Stimulated activated CD4-positive, alpha-beta T cell treated with anti-CD3 and anti-CD28 coated beads, Interleukin-15, amount 100 ng/mL, for 48 hours (primary cell): ENCODE measurements around the gene WDFY4.

Experiments used
- DNase-seq, 2 donors: peaks; one replicate each; pipeline ENCODE4 v3.0.0-alpha.2; 2020; ENCODE audit warnings: low read depth in 2 of 2

WDFY4 gene

DNA sequence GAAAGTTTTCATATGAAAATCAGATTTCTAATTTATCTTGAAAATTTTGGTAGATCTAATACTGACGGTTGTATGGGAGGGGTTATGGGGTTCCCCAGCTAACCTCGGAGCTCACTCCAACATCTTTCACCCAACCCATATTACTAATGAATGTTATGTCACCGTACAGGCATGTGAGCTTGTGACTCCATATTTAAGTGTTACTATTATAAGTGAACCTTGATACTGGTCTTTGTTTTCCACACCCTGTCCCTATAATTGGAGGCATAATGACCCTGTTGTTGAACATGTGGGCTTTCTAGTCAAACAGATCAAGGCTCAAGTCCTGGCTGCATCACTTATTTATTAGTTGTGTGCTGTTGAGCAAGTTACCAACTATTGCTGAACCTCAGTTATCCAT is 27.2 kb downstream of the WDFY4 start:
- no peak for DNase-seq

DNA sequence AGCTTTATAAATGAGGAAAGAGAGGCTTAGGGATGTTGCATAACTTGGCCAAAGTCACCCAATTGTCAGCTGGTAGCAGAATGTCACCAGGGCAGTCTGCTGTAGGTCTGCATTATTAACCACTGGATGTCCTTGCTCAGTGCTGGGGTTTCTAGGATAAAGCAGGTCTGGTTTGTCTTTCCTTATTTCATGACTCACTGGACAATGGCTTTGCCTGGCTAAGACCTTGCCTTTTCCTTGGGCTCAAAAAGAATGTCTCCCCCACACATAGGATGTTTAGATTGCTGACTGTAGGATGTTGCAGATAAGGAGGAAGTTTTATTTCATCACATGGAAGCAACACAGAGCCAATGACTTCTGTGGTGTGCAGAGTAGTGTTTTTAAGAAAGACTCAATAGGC is 29.4 kb downstream of the WDFY4 start:
- no peak for DNase-seq

DNA sequence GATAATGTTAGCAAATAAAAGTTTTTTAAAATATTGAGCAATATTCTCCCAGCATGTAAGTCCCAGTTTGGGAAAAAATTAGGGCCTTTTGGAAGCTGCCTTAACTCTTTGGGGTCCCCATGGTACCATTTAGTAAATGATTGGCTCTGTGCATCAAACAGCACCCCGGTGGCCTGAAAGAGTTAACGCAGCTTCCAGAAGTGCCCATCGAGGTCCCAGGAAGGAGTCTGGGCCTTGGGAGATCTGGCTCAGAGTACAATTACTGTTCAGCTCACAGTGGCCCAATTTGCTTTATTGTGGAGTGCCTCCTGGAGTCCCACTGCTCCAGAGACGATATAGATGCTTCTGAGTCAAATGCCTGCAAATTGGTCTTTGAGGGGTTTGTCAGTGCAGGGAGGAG is 31.7 kb downstream of the WDFY4 start:
- DNase-seq, result no peak

DNA sequence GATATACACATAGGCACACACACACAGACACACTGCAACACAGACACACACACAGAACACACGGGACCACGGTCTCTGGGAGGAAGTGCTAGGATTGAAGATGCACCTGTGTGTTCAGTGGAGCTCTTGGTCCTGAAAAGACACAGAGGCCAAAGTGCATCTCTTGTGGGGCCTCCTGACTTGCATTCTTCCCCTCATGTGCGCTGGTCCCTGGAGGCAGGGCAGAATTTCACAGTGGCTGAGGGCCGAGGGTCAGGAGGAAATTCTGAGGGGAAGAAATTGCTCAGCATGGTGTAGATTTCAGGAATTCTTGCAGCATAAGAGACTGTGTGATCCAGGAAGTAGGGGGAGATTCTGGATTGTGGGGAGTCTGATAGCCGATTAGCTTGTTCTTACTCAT is 35.9 kb downstream of the WDFY4 start:
- no peak for DNase-seq

DNA sequence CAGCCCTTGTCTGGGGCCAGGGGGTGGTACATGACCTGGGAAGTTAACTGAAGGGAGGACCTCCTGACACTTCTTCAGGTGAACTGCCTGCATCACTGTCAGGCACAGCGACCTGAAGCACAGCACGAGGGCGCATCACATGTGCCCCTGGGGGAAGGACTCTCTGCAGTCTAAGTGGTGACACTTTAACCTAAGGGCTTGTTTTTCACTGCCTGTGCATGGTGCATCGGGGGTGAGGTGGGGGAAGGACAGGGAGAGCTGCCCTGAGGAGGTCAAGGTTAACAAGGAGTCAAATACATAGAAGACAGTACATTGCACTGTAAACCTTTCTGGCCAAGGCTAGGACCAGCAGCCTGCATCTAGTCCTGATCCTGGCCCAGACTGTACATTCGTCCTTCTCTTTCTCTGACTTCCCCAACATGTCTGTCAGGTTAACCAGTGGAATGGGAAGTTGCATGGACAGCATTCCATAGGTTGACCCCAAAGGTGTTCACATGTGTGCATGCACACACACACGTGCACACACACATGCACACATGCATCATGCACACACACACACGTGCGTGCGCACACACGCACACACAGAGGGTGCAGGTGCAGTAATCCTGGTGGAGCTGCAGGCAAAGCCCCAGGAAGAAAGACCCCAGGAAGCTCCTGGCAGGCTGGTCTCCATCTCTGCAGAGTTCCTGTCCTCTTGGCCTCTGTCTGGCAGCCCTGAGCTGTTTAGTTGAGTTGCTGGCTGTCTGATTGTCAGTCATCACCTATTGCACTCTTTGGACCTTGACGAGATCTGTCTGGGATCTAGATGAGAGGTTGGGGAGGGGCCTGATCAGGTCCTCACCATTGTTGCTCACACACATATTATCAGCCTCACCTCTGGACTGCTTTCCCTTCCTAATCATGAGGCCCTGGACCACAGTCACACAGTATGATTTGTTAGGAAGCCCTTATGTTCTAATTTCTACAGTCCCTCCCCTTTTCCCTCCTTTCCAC is 37.8 kb downstream of the WDFY4 start:
- DNase-seq, result no peak

DNA sequence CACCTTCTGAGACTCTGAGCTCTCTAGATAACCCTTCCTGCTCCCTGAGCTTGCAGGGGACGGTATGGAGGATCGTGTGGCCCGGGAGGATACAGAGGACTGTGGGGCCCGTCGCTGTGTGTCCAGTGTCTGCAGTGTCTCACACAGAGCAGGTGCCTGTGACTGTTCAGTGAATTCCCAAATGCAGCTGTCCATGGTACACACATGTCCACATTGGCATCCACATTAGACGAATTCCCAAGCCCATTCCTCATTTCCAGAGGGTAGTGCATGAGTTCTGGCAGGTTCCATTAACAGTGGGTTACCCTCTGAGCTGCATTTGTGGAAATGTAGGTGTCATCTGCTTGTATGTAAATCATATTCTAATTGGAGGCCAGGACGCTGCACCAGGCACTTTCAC is 39.5 kb downstream of the WDFY4 start:
- DNase-seq, result no peak

DNA sequence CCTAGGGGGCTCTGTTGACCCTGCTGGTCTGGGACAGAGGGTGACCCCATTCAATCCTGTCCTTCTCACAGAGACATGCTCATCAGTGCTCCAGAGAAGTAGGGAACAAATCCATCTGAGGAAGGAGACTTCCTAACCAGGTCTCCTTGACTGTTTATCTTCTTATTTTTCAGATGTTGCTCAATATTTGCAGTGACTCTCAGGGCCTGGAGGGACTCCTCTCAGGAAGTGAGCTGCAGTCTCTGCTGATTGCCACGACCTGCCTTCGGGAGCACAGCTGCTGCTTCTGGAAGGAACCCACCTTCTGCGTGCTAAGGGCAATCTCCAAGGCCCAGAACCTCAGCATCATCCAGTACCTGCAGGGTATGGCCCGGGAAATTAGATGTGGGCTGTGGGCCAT is 41.0 kb downstream of the WDFY4 start:
- no peak for DNase-seq

DNA sequence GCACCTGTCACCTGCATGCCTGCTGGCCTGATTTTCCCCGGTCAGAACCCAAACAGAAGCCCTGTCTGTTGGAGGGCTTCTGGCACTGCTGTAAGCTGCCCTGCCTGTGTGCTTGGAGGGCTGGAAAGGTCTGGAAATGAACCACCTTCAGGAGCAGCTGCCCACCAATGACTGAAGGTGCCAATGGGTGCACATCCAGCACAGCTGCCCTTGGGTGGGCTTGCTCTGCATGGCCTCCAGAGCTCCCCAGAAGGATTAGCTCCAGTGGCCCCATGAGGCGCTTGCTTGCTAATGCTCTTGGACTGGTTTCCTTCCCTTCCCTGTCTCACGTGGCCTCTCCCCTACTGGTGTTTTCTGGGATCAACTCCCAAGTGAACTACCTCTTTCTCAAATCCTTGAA is 43.2 kb downstream of the WDFY4 start:
- DNase-seq, result no peak

DNA sequence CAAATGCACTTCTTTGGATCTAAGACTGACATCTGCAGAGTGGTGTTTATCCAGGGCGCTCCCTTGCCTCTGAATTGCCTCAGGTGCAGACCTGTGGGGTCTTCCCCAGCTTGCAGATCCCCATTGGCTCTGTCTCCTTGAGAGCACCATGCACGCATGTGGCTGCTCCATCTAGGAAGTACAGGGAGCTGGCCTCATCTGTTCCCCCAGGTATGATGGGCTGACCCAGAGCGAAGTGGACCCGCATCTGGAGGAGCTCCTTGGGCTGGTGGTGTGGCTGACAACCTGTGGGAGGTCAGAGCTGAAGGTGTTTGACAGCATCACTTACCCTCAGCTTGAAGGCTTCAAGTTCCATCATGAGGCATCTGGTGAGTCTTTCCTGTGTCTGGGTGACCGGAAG is 44.5 kb downstream of the WDFY4 start:
- no peak for DNase-seq

DNA sequence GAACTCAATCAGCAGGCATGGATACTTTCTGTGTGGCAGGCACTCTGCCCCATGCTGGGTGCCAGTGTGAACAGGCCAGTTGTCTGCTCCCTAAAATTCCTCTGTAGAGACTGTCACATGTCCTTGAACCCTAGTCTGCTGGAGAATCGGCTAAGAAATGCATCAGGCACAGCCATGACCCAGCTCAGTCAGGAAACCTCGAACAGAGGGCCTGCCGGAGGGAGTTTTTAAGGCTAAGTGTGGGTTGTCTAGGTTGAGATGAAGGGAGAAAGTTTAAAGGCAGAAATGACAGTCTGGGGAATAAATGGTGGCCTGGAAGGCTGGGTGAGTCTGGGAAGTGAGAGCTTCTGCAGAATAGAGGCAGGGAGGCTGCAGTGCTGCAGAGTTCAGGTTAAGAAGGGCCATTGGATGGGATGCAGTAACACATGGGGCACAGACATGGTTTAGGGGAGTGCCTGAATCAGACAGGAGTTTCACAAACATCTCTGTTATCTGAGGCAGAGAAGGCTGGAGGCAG is 45.3 kb downstream of the WDFY4 start:
- DNase-seq, result no peak

DNA sequence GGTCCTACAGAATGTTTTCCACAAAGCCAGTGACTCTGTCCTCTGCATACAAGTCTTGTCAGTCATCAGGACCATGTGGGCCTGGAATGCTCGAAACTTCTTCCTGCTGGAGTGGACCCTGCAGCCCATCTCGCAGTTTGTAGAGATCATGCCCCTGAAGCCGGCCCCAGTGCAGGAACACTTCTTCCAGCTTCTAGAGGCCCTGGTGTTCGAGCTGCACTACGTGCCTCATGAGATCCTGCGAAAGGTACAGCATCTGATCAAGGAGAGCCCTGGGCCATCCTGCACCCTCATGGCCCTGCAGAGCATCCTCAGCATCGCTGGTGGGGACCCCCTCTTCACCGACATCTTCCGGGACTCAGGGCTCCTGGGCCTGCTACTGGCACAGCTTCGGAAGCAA is 46.5 kb downstream of the WDFY4 start:
- no peak for DNase-seq

DNA sequence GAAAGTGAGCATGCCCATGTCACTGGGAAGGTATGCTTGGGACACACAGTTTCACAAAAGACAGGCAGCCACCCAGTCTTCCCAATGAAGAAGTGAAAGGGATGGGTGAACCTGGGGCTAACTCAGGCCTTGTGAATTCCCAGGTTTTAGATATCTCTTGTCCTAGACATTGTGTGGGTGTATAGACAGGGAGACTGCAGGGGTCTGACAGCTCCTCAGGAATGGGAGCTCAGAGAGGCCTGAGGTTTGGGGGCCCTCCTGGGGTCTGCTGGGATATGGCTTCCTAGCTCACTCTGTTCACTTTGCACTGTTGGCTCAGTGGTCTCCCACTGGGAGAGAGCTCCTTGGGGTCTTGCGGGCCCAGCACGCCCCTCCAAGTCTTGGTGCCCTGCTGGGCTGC is 47.0 kb downstream of the WDFY4 start:
- no peak for DNase-seq

DNA sequence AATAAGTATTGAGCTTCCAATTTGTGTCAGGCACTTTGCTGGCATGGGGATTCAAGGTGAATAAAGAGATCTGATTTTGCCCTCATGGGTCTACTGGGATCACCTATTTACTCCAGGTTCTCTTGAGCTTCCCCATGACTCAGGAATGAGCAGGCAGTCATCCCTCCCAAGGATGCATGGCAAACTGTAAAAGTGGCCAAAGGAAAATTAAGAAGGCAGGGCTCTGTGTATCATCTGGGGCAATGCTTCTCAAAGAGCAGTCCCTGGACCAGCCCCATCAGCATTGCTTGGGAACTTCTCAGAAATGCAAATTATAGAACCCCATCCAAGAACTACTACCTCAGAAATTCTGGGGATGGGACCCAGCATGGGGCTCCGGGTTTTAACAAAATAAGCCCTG is 48.7 kb downstream of the WDFY4 start:
- no peak for DNase-seq

DNA sequence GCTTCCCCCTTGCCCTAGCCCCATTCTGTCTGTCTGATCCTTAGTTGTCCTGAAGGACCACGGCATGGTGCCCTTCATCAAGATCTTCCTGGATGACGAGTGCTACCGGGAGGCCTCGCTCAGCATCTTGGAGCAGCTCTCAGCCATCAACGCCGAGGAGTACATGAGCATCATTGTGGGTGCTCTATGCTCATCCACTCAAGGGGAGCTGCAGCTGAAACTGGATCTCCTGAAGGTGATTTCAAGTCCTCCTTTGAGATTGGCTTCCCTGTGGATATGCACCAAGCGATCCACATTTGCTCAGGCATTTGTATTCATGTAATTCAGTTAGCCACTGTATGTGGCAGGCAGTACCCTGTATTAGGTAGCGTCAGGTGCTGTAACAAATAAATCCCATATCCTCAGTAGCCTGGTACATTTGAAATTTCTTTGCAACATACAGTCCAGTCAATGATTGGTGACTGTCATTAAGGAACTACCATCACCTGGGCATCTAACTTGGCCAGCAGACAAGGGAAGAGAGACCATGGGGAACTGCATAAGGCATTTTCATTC is 51.2 kb downstream of the WDFY4 start:
- no peak for DNase-seq

DNA sequence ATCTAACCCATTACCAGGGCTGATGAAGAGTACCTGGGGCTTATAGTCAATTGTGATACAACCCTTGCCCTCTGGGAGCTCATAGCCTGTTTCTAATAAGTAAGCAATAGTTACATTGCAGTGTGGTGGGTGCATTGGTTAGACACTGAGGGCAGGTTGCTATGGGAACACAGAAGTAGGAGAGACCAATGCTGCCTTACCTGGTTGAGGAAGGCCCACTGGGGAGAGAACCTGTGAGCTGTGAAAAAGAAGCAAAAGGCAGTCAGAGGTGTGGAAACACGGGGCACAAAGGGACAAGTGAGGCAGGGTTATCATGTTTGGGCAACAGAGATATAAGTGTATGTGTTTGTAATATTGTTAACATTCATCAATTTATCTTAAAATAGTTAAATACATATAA is 51.9 kb downstream of the WDFY4 start:
- DNase-seq, result no peak

DNA sequence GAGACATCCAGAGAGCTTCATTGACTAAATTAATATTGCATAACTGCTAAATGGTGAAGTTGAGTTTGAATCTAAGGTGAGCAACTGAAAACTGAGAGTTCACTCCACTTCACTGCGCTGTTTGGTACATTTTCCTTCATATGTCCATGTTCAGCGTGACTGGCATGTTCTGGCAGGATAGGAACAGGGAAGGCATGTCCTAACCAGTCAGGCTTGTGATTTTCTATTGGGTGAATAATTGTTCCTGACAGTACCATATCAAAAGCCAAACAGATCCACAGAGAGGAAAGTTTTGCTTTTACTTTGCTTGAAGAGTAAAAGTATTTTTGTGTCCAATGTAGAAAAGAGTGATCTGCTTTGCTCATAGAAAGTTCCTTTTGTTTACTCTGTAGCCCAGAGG is 53.2 kb downstream of the WDFY4 start:
- no peak for DNase-seq

DNA sequence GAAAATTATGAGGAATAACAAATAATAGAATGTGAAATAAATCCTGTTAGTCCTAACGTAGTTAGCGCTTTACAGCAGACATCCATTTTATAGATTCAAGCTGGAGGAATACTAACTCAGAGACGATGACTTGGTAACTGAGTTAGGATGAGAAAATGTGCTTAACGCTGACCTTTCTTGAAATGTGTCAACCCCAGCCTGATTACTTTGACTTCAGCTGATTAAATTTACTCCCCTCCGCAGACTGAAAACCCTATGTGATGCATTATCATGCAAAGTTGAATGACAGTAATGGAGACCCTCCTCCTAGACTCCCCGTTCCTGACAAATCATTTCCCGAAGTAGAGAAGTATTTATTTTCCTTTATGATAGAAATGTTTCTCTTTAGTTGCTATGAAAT is 54.5 kb downstream of the WDFY4 start:
- no peak for DNase-seq

DNA sequence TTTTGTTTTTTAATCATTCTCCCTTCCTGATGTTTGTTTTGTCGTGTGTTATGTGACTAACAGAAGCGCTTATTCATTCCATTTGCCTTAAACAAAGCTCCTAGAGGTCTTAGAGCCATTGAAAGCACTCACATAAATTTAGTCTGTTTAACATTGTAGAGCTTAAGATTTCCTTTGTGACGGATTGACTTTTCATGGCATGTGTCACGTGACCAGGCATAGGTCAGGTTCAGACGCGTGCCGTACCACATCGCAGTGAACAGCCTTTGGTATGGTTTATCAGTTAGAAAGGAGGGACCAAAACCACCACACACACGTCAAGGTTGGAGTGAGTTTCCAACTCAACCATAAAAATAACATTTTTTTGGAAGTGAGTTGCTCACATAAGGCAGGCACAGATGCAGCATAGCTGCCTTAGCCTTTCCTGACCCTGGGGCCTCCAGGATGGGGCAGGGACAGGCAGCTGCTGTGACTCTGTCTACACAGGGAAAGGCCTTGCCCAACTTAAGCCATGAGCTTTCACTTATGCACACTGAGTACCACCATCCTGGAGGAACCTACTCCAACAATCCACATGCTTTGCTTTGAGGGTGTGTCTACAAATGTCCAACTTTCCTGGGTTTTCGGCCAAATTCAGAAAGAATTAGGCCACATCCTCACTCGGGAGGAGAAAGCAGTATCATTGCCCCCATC is 55.5 kb downstream of the WDFY4 start:
- no peak for DNase-seq

DNA sequence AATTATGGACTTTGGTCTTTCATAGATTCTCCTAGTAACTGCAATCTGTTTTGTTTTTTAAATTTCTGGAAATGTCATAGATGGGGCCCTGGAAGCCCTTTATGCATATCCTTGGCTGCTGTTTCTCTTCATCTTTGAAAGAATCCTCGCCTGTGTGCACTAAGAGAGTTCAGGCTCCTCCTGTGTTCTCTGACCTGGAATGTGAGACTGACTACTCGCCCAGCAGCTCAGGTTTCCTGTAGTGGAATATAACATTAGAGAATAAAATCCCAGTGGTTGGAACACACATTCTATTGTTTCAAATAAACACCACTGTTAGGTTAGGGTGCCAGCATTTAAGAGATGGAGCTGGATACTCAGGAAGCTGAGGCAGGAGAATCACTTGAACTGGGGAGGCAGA is 56.3 kb downstream of the WDFY4 start:
- no peak for DNase-seq

DNA sequence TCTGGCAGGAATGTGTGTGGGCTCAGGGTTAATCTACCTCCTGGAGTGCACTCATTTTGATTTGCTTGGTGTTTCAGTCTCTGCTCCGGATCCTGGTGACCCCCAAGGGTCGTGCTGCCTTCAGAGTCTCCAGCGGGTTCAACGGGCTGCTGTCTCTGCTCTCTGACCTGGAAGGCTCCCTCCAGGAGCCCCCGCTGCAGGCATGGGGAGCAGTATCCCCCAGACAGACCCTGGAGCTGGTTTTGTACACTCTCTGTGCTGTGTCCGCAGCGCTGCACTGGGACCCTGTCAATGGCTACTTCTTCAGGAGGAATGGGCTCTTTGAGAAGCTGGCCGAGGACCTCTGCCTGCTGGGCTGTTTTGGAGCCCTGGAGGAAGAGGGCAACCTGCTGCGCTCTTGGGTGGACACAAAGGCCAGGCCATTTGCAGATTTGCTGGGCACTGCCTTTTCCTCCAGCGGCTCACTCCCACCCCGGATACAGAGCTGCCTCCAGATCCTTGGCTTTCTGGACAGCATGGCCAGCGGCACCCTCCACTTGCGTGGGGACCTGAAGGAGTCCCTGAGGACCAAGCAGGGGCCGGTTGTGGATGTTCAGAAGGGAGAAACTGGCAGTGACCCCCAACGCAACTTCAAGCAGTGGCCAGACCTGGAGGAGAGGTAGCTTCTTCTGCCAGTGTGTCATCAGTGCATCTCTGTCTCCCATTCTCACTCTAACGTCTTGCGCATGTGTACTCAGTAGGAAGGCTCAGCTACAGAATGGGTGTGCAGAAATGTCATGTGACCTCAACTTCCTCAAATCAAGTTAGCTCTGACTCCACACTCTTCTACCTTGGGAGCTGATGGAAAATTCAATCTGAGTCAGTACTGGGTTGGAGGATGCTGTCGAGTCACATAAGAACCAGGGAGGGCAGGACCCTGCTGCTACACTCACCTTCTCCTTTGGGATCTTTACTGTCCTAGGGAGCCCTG is 58.5 kb downstream of the WDFY4 start:
- no peak for DNase-seq

DNA sequence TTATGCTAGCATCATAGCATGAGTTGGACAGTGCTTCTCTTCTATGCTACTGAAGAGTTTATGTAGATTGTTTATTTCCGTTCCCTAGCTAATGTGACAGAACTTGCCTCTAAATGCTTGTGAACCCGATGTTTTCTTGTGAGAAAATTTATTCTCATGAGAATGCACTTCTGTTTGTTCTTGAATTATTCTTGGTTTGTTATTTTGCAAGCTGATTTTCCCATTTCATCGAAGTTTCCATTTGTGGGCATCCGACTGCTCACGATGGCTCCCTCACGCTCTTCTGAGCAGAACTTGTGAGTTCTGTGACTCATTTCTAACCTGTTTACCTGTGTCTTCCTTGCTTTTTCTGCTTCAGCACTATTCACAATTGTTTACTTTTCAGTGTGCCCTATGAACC is 59.9 kb downstream of the WDFY4 start:
- DNase-seq, result no peak
